HG02943 (cell line): ENCODE data around the gene PLD2.
"Not testable (repeated sequence)": the region's sequence is repeated elsewhere in the genome, so short reads cannot be mapped to it uniquely, and the experiment has no call there.

Source experiments
- ATAC-seq: cut with Tn5 transposase; IDR thresholded peaks from one replicate; pipeline ENCODE4 v1.9.1; 2021; ENCODE audit warnings: mild to moderate bottlenecking, low read depth, moderate library complexity; ENCODE audit not compliant: unreplicated experiment

Gene PLD2

DNA sequence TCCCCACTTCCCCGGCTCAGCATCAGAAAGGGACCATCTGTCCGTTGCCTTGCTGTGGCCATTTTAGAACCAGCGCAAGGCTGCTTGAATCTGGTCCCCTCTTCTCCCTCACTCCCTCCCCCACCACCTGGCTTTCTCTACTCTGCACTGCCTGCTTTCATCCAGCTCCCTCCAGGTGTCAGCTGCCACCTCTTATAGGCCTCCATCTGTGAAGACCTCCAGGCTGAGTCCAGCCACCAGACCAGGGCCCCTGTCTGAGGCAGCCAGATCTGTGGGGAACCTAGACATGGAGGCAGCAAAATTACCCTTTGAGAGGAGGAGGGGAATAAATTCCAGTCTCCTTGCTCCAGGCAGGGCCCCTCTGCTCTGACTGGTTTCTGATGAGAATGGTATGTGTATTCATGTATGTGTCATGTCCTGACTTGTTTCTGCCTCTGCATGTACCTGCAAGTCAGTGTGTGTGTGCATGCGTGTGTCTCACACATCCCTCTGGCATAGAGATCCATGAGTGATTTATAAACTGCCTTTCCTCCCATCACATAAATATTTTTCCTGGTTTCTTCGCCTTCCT, 47.2 kb downstream of the PLD2 start:
- no peak for ATAC-seq

DNA sequence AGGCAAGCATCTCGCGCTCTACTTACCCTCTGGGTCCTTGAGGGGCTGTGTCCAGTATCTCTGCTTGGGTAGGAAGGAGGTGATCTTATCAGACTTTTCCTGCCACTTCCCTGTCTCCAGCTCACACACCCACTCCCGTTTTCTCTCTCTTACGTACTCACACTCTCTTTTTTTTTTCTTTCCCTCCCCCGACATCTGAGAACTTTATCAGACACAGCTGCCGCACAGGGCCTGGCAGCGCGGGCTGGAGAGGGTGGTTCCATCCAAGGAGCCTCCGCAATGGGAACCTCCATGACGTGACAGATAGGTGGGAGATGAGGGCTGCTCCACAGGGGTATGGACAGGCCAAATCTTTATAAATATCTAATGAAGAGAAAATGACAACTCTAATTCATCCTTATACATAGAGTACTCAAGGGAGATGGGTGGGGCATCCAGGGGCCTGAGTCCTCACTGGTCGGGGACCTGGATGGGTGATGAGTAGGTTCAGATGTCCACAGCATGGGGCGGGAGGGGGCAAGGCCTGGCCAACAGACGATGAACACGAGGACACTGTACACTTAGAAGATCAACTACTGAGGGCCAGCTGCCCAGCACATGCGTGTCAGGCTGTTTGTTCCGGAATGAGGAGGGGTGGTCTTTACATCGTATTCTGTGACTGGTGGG, 49.5 kb downstream of the PLD2 start:
- no peak for ATAC-seq

- no peak for ATAC-seq
Observed at GRCh38 chr17:4856937-4857314, 50.0 kb downstream of the PLD2 start.

DNA sequence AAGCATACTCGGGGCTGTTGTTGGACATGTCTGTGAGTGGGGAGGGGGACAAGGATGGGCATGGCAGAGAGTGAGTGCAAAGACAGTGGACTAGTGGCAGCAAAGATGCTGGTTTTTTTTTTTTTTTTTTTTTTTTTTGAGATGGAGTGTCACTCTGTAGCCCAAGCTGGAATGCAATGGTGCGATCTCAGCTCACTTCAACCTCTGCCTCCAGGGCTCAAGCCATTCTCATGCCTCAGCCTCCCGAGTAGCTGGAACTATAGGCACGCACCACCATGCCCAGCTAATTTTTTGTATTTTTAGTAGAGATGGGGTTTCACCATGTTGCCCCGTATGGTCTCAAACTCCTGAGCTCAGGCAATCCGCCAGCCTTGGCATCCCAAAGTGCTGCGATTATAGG, 50.4 kb downstream of the PLD2 start:
- ATAC-seq: not testable (repeated sequence)

DNA sequence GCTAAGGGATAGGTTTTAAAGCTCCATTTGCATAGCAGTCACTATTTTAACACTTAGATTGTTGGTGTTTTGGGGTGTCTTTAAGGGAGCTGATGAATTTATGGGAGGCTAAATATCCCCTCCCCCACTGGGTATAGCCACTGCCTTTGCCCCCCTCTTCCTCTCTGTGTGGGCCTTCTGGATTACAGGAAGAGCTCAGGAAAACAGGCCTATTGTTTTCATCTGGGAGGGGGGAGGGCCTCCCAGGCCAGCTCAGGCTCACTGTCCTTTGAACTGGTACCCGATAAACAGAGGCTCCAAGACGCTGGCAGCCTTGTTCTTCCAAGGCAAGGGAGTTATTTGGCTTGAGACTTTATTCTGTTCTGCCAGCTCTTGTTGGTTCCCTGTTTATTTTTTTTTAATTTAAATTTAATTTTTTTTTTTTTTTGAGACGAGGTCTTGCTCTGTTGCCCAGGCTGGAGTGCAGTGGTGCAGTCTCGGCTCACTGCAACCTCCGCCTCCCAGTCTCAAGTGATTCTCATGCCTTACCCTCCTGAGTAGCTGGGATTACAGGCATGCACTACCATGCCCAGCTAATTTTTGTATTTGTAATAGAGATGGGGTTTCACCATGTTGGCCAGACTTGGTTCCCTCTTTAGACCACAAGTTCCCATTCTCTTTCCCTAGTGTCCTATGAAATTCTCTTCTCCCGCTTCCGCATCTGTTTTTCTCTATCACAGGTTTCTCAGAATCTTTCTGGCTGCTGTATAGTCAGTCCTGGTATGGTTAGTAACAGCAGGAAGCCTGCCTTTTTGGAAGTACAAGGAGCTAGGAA, 51.3 kb downstream of the PLD2 start:
- no peak for ATAC-seq

- no peak for ATAC-seq
Observed at GRCh38 chr17:4858882-4859260, 51.9 kb downstream of the PLD2 start.

- no peak for ATAC-seq
Observed at GRCh38 chr17:4859816-4860625, 53.1 kb downstream of the PLD2 start.

DNA sequence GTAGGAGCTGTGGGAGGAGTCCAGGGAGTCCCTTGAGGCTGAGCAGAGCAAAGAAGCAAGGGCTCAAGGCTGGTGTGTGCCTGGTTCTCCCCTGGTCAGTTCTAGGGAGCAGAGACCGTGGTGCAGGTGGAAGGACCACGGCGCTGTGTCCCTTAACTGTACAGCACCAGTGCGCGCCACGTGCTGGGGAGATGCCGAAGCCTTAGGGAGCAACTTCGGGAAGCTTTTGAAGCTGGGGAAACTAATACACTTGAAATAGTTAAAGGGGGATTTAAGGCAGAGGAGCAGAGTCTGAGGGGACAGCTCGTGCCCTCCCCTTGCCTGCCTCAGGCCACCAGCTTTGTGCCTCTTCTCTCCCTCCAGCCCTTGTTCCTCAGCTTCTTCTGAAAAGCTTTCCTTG, 53.7 kb downstream of the PLD2 start:
- no peak for ATAC-seq

DNA sequence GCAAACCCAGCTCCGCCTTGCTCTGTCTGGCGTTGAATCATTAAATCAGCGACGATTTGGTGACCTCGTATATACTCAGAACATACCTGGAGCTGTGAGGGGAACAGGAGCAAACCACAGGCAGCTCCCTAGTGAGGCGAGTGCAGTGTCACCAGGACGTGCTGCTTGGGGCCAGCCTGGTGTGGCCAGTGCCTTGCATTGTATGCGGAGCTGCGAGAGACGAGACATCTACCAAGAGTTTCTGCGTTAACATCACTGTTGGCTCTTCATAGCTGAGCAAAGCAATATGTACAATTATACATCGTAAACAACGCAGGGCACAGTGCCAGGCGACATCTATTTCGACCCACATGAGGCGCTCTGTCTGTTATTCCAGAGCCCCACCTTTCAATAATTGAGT, 54.1 kb downstream of the PLD2 start:
- no peak for ATAC-seq

DNA sequence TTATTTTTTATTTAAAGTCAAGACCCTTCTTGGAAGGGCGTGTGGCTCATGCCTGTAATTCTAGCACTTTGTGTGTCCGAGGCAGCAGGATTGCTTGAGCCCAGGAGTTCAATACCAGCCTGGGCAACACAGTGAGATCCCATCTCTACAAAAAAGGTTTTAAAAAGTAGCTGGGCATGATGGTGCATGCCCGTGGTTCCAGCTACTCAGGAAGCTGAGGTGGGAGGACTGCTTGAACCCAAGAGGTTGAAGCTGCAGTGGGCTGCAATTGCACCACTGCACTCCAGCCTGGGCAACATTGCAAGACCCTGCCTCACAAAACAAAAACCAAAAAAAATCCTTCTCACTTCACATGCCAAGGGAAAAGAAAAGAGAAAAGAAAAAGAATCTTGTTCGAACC, 55.8 kb downstream of the PLD2 start:
- no peak for ATAC-seq

- no peak for ATAC-seq
Observed at GRCh38 chr17:4863321-4863720, 56.4 kb downstream of the PLD2 start.

DNA sequence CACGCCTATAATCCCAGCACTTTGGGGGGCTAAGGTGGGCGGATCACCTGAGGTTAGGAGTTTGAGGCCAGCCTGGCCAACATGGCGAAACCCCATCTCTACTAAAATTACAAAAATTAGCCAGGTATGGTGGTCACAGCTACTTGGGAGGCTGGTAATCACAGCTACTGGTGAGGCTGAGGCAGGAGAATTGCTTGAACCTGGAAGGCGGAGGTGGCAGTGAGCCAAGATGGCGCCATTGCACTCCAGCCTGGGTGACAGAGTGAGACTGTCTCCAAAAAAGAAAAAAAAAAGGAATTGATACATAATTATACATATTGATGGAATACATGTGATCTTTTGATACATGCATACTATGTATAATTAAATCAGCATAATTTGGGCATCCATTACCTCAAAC, 60.6 kb downstream of the PLD2 start:
- not testable (repeated sequence) for ATAC-seq

GRCh38 chr17:4869058-4869998, 62.4 kb downstream of the PLD2 start:
- not testable (repeated sequence) for ATAC-seq

- ATAC-seq: no peak
Observed at GRCh38 chr17:4870855-4871254, 63.9 kb downstream of the PLD2 start.

DNA sequence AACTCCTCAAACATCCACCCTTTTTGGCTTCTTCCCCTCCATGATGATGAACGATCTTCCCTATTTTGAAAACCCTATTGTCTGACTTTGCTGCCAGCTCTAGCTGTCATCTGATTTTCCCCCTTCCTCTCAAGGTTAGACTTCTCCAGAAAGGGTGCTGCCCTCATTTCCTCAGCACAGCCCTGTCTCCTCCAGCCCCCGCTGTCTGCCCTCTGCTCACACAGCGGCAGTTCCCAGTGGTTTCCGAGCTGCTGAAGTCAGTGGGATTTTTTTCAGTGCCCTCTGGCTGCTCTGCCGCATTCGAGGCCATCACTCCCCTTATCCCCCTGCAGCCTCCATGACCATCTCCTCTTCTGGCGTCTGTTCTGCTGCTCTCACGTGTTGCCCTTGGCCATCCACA, 65.8 kb downstream of the PLD2 start:
- ATAC-seq: no peak
